ENCODE measurements around the gene AUTS2. TPM values are rescaled to one million over a fixed set of nuclear protein-coding genes. Genes with fewer than 3 reads are reported as not detected.

Gene AUTS2
- total RNA-seq, 1 donor from 2014 or later: 94.1 TPM

- peaks cover 52% of the 10 kb centered on the region for H3K4me1 Mint-ChIP-seq (ENCODE audit: unreplicated experiment)
- H3K27ac Mint-ChIP-seq: no peak overlapping the region
- H3K27me3 Mint-ChIP-seq: peaks cover 9% of the 10 kb centered on the region
- TF ChIP-seq, protein P1, sequence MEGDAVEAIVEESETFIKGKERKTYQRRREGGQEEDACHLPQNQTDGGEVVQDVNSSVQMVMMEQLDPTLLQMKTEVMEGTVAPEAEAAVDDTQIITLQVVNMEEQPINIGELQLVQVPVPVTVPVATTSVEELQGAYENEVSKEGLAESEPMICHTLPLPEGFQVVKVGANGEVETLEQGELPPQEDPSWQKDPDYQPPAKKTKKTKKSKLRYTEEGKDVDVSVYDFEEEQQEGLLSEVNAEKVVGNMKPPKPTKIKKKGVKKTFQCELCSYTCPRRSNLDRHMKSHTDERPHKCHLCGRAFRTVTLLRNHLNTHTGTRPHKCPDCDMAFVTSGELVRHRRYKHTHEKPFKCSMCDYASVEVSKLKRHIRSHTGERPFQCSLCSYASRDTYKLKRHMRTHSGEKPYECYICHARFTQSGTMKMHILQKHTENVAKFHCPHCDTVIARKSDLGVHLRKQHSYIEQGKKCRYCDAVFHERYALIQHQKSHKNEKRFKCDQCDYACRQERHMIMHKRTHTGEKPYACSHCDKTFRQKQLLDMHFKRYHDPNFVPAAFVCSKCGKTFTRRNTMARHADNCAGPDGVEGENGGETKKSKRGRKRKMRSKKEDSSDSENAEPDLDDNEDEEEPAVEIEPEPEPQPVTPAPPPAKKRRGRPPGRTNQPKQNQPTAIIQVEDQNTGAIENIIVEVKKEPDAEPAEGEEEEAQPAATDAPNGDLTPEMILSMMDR (conservative IDR thresholded peaks at IDR 0.05): no peak
- peaks cover 26% of the 10 kb centered on the region for H3K36me3 Mint-ChIP-seq
- no peak for DNase-seq (ENCODE audit: extremely low spot score, unreplicated experiment)
- H3K9me3 Mint-ChIP-seq: no peaks in the 10 kb centered on the region
- no peak overlapping the region for H3K4me3 Mint-ChIP-seq
These were observed 1103.7 kb downstream of the AUTS2 start for GRCh38 chr7:70701991-70702390.

DNA sequence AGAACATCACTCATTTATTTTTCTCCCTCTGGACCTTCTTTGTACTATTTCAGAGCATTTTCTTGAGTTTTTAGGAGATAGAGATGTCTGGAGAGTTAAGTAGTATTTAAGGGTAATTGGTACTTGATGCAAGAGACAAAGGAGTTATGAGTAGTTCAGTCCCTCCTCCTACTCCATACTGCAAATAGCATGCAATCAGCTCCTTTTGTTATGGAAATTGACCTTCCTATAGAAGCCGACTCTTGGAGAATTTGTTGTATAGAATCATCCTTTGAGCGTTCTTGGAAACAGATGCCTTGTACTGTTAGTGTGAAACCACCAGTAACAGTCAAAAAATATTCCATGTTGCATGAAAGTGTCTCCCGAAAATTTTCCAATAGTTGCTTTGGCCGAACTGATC is 1105.5 kb downstream of the AUTS2 start:
- peak overlapping the region; percentile 9 for H3K27ac Mint-ChIP-seq

DNA sequence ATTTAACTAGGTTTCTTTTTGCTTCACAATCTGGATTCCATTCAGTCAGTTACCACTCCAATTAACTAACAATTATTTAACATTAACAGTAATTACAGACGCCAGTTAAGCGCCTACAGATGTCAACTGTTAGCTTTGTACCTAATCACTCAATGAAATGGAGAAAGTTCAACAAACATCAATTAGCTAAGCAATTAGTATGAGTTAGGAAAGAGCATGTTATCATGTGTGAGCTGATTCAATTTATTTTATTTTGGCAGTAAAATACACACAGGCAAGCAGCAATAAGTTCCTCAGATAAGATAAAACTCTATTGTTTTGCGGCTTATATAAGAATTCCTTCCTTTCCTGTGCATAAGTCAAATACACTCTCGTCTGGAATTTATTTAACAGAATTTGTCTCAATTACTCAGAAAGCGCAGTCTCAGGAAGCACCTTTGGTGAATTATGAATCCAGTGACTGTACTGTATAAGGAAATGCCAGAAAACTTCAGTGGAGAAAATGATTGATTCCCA is 1106.6 kb downstream of the AUTS2 start:
- TF ChIP-seq, protein P1 (conservative IDR thresholded peaks at IDR 0.05): no peak
- peak overlapping the region; percentile 19 for H3K4me3 Mint-ChIP-seq
- H3K4me1 Mint-ChIP-seq (ENCODE audit: unreplicated experiment): peaks cover 47% of the 10 kb centered on the region
- H3K36me3 Mint-ChIP-seq: peaks cover 23% of the 10 kb centered on the region
- peaks cover 4% of the 10 kb centered on the region for H3K27me3 Mint-ChIP-seq
- no peak overlapping the region for H3K27ac Mint-ChIP-seq
- no peak for DNase-seq (ENCODE audit: extremely low spot score, unreplicated experiment)
- H3K9me3 Mint-ChIP-seq: no peaks in the 10 kb centered on the region

More for the DNA sequence above, 1105.5 kb downstream of the AUTS2 start:
- Mint-ChIP-seq H3K27me3 (peaks cover 4% of the 10 kb centered on the region), H3K9me3 (no peaks in the 10 kb centered on the region), H3K4me3 (no peak overlapping the region), H3K4me1 (ENCODE audit: unreplicated experiment) (peaks cover 46% of the 10 kb centered on the region), H3K36me3 (peaks cover 23% of the 10 kb centered on the region)
- TF ChIP-seq, protein P1 (conservative IDR thresholded peaks at IDR 0.05): no peak
- DNase-seq (ENCODE audit: extremely low spot score, unreplicated experiment): no peak

DNA sequence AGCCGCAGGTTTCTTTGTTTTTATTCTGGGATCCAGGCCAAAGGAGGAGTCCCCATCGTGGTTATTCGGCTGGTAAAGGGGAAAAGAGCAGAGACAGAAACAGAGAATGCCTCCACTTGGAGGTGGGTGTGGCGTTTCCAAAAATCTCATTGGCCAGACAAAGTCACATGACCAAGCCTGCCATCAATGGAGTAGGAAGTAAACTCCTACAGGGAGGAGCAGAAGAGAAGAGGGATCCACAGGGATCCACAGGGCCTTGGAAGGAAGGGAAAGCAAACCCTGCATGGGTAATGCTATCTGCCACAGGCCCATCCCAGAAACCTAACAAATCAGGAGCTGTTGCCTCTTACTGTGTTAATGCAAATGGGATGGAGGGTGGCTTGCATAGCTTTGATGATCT is 1107.9 kb downstream of the AUTS2 start:
- Mint-ChIP-seq H3K4me3 (no peak overlapping the region), H3K4me1 (ENCODE audit: unreplicated experiment) (peaks cover 58% of the 10 kb centered on the region), H3K27me3 (peaks cover 4% of the 10 kb centered on the region), H3K27ac (no peak overlapping the region), H3K9me3 (no peaks in the 10 kb centered on the region), H3K36me3 (peaks cover 23% of the 10 kb centered on the region)
- DNase-seq (ENCODE audit: extremely low spot score, unreplicated experiment): no peak
- TF ChIP-seq, protein P1 (conservative IDR thresholded peaks at IDR 0.05): no peak

DNA sequence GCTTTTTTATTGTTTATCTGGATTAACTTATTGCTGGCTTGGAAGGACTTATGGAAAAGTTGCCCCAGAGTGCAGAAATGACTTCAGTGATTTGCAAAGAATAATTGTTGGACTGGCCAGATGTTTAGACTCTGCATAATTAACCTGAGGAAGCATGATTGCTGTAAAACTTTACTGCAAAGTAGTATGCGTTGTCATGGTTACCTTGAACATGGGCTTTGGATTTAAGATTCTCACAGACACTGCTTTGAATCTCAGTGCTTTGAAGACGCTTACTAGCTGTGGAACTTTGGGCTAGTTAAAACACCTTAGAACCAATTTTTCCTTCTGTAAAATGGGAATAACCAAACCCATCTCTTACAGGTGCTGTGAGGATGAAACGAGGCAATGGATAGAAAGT is 1108.4 kb downstream of the AUTS2 start:
- Mint-ChIP-seq H3K4me1 (ENCODE audit: unreplicated experiment) (peaks cover 62% of the 10 kb centered on the region), H3K27me3 (peaks cover 4% of the 10 kb centered on the region), H3K9me3 (no peaks in the 10 kb centered on the region), H3K27ac (no peak overlapping the region), H3K36me3 (peaks cover 23% of the 10 kb centered on the region), H3K4me3 (no peak overlapping the region)
- no peak for DNase-seq (ENCODE audit: extremely low spot score, unreplicated experiment)
- TF ChIP-seq, protein P1 (conservative IDR thresholded peaks at IDR 0.05): no peak

DNA sequence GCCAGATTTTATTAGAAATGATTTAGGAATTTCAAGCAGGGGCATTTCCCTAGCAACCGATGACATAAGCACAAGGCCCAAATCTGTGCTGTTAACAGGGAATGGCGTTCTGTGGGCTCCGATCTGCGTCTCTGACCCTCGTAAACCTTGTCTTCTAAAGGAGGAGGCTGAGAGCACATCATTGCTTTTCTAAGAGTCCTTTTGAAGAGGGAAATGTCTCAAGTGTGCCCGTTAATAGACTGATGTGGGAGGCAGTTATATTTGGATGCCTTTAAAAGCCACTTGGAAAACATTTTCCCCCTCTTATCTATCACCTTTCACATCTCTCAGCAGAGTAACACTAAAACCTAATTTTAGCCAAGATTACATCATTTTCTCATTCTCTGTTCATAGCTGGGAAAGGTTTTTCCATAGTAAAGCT is 1109.6 kb downstream of the AUTS2 start:
- peaks cover under 1% of the 10 kb centered on the region for H3K9me3 Mint-ChIP-seq
- H3K4me3 Mint-ChIP-seq: no peak overlapping the region
- TF ChIP-seq, protein P1 (conservative IDR thresholded peaks at IDR 0.05): no peak
- no peak for DNase-seq (ENCODE audit: extremely low spot score, unreplicated experiment)
- peaks cover 62% of the 10 kb centered on the region for H3K4me1 Mint-ChIP-seq (ENCODE audit: unreplicated experiment)
- peaks cover 25% of the 10 kb centered on the region for H3K36me3 Mint-ChIP-seq
- H3K27ac Mint-ChIP-seq: no peak overlapping the region
- H3K27me3 Mint-ChIP-seq: peaks cover 4% of the 10 kb centered on the region
